GM23338 (cell line): ENCODE results near the gene SBK3. TPM values are rescaled to one million over a fixed set of nuclear protein-coding genes. Genes with fewer than 3 reads are reported as not detected.

Source experiments
- ATAC-seq: fragments of 200-7000 bp; cut with Tn5 transposase; 3 replicates; pipeline ENCODE4 v1.9.1; 2020
- DNase-seq: peaks from one replicate; pipeline ENCODE4 v3.0.0-alpha.2; 2015; ENCODE audit warnings: low spot score
- H2AFZ ChIP-seq: fragments of 200-600 bp; sonication (generic); 2 replicates; pipeline ENCODE4 v1.8.0; 2016; ENCODE audit warnings: antibody characterized with exemption, mild to moderate bottlenecking, moderate library complexity
- H3F3A ChIP-seq: fragments of 200-600 bp; sonication (generic); replicated peaks from 2 replicates; pipeline ENCODE4 v1.8.0; 2017; ENCODE audit warnings: antibody characterized with exemption, mixed run types, low read depth
- H3K27ac ChIP-seq: fragments of 200-600 bp; sonication (generic); 2 replicates; pipeline ENCODE4 v1.6.1; 2016; ENCODE audit warnings: low read depth
- H3K27me3 ChIP-seq: fragments of 200-600 bp; sonication (generic); 2 replicates; pipeline ENCODE4 v1.8.0; 2016; ENCODE audit warnings: mild to moderate bottlenecking, mixed run types, moderate library complexity; ENCODE audit not compliant: insufficient read depth
- H3K36me3 ChIP-seq: fragments of 200-600 bp; sonication (generic); 2 replicates; pipeline ENCODE4 v1.8.0; 2016; ENCODE audit warnings: mild to moderate bottlenecking; ENCODE audit not compliant: insufficient read depth
- H3K4me1 ChIP-seq: fragments of 200-600 bp; sonication (generic); 2 replicates; pipeline ENCODE4 v1.8.0; 2016; ENCODE audit warnings: mild to moderate bottlenecking, moderate library complexity; ENCODE audit not compliant: insufficient read depth
- H3K4me2 ChIP-seq: fragments of 200-600 bp; sonication (generic); 2 replicates; pipeline ENCODE4 v1.7.1; 2017; ENCODE audit warnings: mixed run types
- H3K4me3 ChIP-seq: fragments of 200-600 bp; sonication (generic); 2 replicates; pipeline ENCODE4 v1.6.1; 2016; ENCODE audit warnings: mixed run types
- H3K79me2 ChIP-seq: fragments of 200-600 bp; sonication (generic); replicated peaks from 2 replicates; pipeline ENCODE4 v1.8.0; 2017; ENCODE audit warnings: mild to moderate bottlenecking; ENCODE audit not compliant: insufficient read depth
- H3K9me2 ChIP-seq: fragments of 200-600 bp; sonication (generic); 2 replicates; pipeline ENCODE4 v1.8.0; 2017; ENCODE audit not compliant: insufficient read depth
- H4K20me1 ChIP-seq: fragments of 200-600 bp; sonication (generic); replicated peaks from 2 replicates; pipeline ENCODE4 v1.8.0; 2017; ENCODE audit warnings: mild to moderate bottlenecking; ENCODE audit not compliant: insufficient read depth
- H3K27ac Mint-ChIP-seq: 2 replicates; pipeline ENCODE4 v1.8.0; 2020; ENCODE audit warnings: inconsistent platforms, mild to moderate bottlenecking, moderate library complexity, mixed read lengths
- H3K27me3 Mint-ChIP-seq: 3 replicates; pipeline ENCODE4 v1.8.0; 2022; ENCODE audit warnings: low read depth, mild to moderate bottlenecking, moderate library complexity, mixed read lengths, inconsistent platforms; ENCODE audit not compliant: insufficient read depth, poor library complexity
- H3K36me3 Mint-ChIP-seq: 3 replicates; pipeline ENCODE4 v1.8.0; 2021; ENCODE audit warnings: low read depth, mild to moderate bottlenecking, inconsistent platforms, moderate library complexity, mixed read lengths
- H3K4me1 Mint-ChIP-seq: 3 replicates; pipeline ENCODE4 v1.8.0; 2020; ENCODE audit warnings: mild to moderate bottlenecking, inconsistent platforms, mixed read lengths
- H3K4me3 Mint-ChIP-seq: 3 replicates; pipeline ENCODE4 v1.8.0; 2021; ENCODE audit warnings: moderate library complexity, mild to moderate bottlenecking, inconsistent platforms, mixed read lengths
- H3K9me3 Mint-ChIP-seq: 3 replicates; pipeline ENCODE4 v1.8.0; 2020; ENCODE audit warnings: moderate library complexity, mild to moderate bottlenecking, inconsistent platforms, mixed read lengths
- CREB1 ChIP-seq: fragments of 250-450 bp; sonication (Bioruptor Pico); IDR thresholded peaks from 2 replicates; pipeline ENCODE4 v1.5.0; 2020; ENCODE audit warnings: low read depth, mild to moderate bottlenecking, moderate library complexity
- ETS1 ChIP-seq: IDR thresholded peaks from 2 replicates; pipeline ENCODE4 v1.6.1; 2016; ENCODE audit warnings: antibody characterized with exemption
- EZH2 ChIP-seq: fragments of 200-600 bp; sonication (generic); IDR thresholded peaks from one replicate; pipeline ENCODE4 v1.8.0; 2017; ENCODE audit warnings: antibody characterized with exemption, mild to moderate bottlenecking, low read depth; ENCODE audit not compliant: unreplicated experiment
- JUNB ChIP-seq: IDR thresholded peaks from one replicate; pipeline ENCODE4 v1.6.1; 2016; ENCODE audit warnings: antibody characterized with exemption; ENCODE audit not compliant: unreplicated experiment
- NANOG ChIP-seq: IDR thresholded peaks from 2 replicates; pipeline ENCODE4 v1.6.1; 2016; ENCODE audit warnings: antibody characterized with exemption, borderline replicate concordance
- POLR2AphosphoS5 ChIP-seq: IDR thresholded peaks from 2 replicates; pipeline ENCODE4 v1.6.1; 2016; ENCODE audit warnings: antibody characterized with exemption, low read depth
- REST ChIP-seq: IDR thresholded peaks from one replicate; pipeline ENCODE4 v1.6.1; 2018; ENCODE audit warnings: antibody characterized with exemption; ENCODE audit not compliant: unreplicated experiment
- STAT1 ChIP-seq: IDR thresholded peaks from one replicate; pipeline ENCODE4 v1.6.1; 2016; ENCODE audit warnings: antibody characterized with exemption; ENCODE audit not compliant: unreplicated experiment
- ZNF114 ChIP-seq: fragments of 250-450 bp; sonication (Bioruptor Pico); IDR thresholded peaks from 2 replicates; pipeline ENCODE4 v1.5.0; 2020; ENCODE audit warnings: mild to moderate bottlenecking, moderate library complexity
- ZNF331 ChIP-seq: fragments of 250-450 bp; sonication (Bioruptor Pico); IDR thresholded peaks from 2 replicates; pipeline ENCODE4 v1.5.0; 2020; ENCODE audit warnings: low read depth, mild to moderate bottlenecking, moderate library complexity
- polyA plus RNA-seq: library from polyadenylated mRNA; unstranded; fragments of >200 nt; fragmentation: Nextera tagmentation; extraction: Ambion mirVana; gene quantifications from 2 replicates; pipeline ENCODE4 v1.2.1, GENCODE V29; 2016
- total RNA-seq: library from RNA; depleted of rRNA; stranded (reverse); fragments of >200 nt; shearing (Covaris generic); gene quantifications from 2 replicates; pipeline ENCODE4 v1.2.3, GENCODE V29; 2014
- TF ChIP-seq, protein P1 (sequence below), 2 experiments: fragments of 200-600 bp in 1 of 2; sonication (generic) in 1 of 2; conservative IDR thresholded peaks; 2 replicates each; pipeline versions ENCODE4 v1.5.1 to v1.6.1; 2016 to 2017; ENCODE audit warnings: antibody characterized with exemption in 2 of 2, low read depth in 2 of 2, mild to moderate bottlenecking in 2 of 2, moderate library complexity in 1 of 2

SBK3 gene
- total and polyA plus RNA-seq, 2 experiments from 2014 or later, result 0.27 to 0.94 TPM

- H2AFZ ChIP-seq, result no peak overlapping the region
- H3K36me3 ChIP-seq, result no peaks in the 10 kb centered on the region
- no peak overlapping the region for H3K4me3 ChIP-seq
- H3K27ac Mint-ChIP-seq, result no peak overlapping the region
- H3K4me1 Mint-ChIP-seq, result peaks cover 22% of the 10 kb centered on the region
- no peaks in the 10 kb centered on the region for H3K27me3 ChIP-seq
- H3K4me1 ChIP-seq, result peaks cover 5% of the 10 kb centered on the region; the same call in 1 of the 2 replicates
- H3K4me2 ChIP-seq, result no peak overlapping the region
- no peak for DNase-seq
- TF ChIP-seq ZNF114 (CRISPR knock-in tag), result no peak
- no peak for TF ChIP-seq REST
- TF ChIP-seq ETS1, result no peak
- no peak for TF ChIP-seq STAT1
- TF ChIP-seq ZNF331 (CRISPR knock-in tag), result no peak
- TF ChIP-seq, protein P1, sequence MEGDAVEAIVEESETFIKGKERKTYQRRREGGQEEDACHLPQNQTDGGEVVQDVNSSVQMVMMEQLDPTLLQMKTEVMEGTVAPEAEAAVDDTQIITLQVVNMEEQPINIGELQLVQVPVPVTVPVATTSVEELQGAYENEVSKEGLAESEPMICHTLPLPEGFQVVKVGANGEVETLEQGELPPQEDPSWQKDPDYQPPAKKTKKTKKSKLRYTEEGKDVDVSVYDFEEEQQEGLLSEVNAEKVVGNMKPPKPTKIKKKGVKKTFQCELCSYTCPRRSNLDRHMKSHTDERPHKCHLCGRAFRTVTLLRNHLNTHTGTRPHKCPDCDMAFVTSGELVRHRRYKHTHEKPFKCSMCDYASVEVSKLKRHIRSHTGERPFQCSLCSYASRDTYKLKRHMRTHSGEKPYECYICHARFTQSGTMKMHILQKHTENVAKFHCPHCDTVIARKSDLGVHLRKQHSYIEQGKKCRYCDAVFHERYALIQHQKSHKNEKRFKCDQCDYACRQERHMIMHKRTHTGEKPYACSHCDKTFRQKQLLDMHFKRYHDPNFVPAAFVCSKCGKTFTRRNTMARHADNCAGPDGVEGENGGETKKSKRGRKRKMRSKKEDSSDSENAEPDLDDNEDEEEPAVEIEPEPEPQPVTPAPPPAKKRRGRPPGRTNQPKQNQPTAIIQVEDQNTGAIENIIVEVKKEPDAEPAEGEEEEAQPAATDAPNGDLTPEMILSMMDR (conservative IDR thresholded peaks at IDR 0.05; ENCODE audit: low read depth in 2 of 2), result no peak
- no peak for TF ChIP-seq JUNB
- no peak for TF ChIP-seq CREB1 (CRISPR knock-in tag)
- H3K79me2 ChIP-seq, result no peaks in the 10 kb centered on the region
- peaks cover 21% of the 10 kb centered on the region for H3K27me3 Mint-ChIP-seq
- no peaks in the 10 kb centered on the region; the same call in 2 of the 3 replicates for H3K36me3 Mint-ChIP-seq
- peaks cover 6% of the 10 kb centered on the region for H3K9me3 Mint-ChIP-seq
- no peak overlapping the region for H3K27ac ChIP-seq
- peaks cover 5% of the 10 kb centered on the region; the same call in 1 of the 2 replicates for H3K9me2 ChIP-seq
- H3K4me3 Mint-ChIP-seq, result no peak overlapping the region; the same call in 2 of the 3 replicates
- no peaks in the 10 kb centered on the region for H4K20me1 ChIP-seq
- 0 out of 2 replicates have a peak, but pooled peaks cover 7% of the 10 kb centered on the region for H3F3A ChIP-seq
- ATAC-seq, result no peak
These were observed 3.0 kb downstream of the SBK3 start for GRCh38 chr19:55542292-55542855.

GRCh38 chr19:55541091-55541490, 4.3 kb downstream of the SBK3 start:
- no peaks in the 10 kb centered on the region; the same call in 2 of the 3 replicates for H3K36me3 Mint-ChIP-seq
- ATAC-seq, result no peak
- no peak for TF ChIP-seq POLR2AphosphoS5
- TF ChIP-seq JUNB, result no peak
- no peak for TF ChIP-seq ETS1
- TF ChIP-seq NANOG, result no peak
- TF ChIP-seq STAT1, result no peak
- TF ChIP-seq, protein P1 (conservative IDR thresholded peaks at IDR 0.05; ENCODE audit: low read depth in 2 of 2), result no peak
- TF ChIP-seq ZNF331 (CRISPR knock-in tag), result no peak
- no peak for TF ChIP-seq EZH2

More at GRCh38 chr19:55541091-55541490, 4.3 kb downstream of the SBK3 start:
- no peak overlapping the region for H3K27ac ChIP-seq
- 0 out of 2 replicates have a peak, but pooled peaks cover 7% of the 10 kb centered on the region for H3F3A ChIP-seq
- H3K36me3 ChIP-seq, result no peaks in the 10 kb centered on the region
- Mint-ChIP-seq H3K4me1 (peaks cover 16% of the 10 kb centered on the region), H3K4me3 (no peak overlapping the region), H3K9me3 (peaks cover 6% of the 10 kb centered on the region), H3K27ac (no peak overlapping the region), H3K27me3 (peaks cover 19% of the 10 kb centered on the region)
- H3K27me3 ChIP-seq, result no peaks in the 10 kb centered on the region
- no peaks in the 10 kb centered on the region for H4K20me1 ChIP-seq
- H2AFZ ChIP-seq, result no peak overlapping the region
- H3K9me2 ChIP-seq, result peaks cover 5% of the 10 kb centered on the region; the same call in 1 of the 2 replicates
- DNase-seq, result no peak
- H3K4me2 ChIP-seq, result no peak overlapping the region
- no peak overlapping the region for H3K4me3 ChIP-seq
- peaks cover 7% of the 10 kb centered on the region; the same call in 1 of the 2 replicates for H3K4me1 ChIP-seq
- H3K79me2 ChIP-seq, result no peaks in the 10 kb centered on the region
